ENCODE results near the gene MPP2.
"Not testable (repeated sequence)": the region's sequence is repeated elsewhere in the genome, so short reads cannot be mapped to it uniquely, and the experiment has no call there.

The MPP2 gene

GRCh38 chr17:43907425-43907981 is at the start of gene MPP2:
TSS of gene MPP2 (minus strand) at chr17:43907536. CDS start at chr17:43904460, 3,076 bp downstream.
- no peak for DNase-seq (ENCODE audit: low spot score)

GRCh38 chr17:43956222-43956621 is 48.9 kb upstream of the MPP2 start:
- no peak for DNase-seq (ENCODE audit: low spot score)

DNA sequence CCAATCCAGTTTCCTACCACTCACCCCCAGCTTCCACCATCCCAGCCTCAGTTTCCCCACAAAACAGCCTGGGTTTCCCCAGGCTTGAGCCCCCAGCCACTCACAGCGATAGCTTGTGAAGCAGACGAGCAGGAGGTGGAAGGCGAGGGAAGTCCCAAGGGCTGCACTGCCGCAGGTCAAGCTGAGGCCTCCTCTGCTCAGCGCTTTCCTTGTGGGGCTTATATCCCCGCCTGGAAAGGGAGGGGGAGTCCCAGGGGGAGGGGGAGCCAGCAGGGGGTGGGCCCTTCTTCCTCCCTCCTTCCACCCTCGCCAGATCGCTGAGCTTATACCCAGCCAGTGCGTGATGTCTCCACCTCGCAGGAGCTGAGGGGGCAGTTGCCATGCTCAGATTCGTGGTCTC is 46.4 kb upstream of the MPP2 start, which contains the start of gene PYY:
TSS of gene PYY (minus strand) at position 195 of the 400 bp plus-strand sequence. CDS start 457 bp downstream, outside the sequence.
- no peak for DNase-seq (ENCODE audit: low spot score)

DNA sequence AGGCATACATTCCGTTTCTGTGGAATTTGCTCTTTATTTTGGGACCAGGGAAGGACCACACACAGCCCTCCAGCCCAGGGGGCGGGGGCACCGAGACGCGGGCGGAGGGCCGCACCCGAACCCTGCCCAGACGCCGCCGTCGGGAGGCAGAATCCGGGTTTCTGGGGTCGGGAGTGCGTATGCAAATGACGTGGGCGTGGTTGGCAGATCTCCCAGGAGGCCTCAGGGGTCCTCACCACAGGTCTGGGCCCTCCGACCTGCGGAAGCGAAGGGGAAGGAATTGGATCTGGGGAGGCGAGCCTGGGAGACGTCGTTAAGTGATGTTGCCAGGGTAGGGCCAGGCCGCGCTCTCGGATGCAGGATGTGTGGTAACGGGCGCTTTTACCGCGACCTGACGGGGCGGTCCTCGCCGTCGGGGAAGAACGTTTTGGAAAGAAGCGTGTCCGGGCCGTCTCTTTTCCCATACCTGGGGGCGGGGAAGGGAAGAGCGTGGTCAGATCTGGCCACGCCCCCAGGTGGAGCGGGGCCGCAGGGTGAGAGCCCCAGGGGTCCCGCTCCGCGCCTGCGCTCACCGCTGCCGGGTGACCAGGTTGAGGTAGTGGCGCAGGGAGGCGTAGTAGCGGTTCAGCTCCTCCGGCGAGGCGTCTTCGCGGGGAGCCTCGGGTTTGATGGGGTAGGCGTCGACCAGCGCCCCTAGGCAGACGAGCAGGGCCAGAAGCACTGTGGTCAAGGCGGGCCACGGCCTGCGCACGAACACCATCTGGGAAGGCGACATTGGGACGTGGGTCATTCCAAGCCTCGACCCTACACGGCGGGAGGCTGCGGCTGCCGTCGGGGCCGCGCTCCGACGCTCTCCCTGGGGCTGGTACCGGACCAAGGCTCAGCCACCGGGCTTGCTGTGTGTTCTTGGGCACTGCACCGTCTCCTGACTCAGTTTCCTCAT is 45.7 kb upstream of the MPP2 start:
- DNase-seq (ENCODE audit: low spot score), result no peak

- no peak for DNase-seq (ENCODE audit: low spot score)
These were observed 45.0 kb upstream of the MPP2 start for GRCh38 chr17:43952351-43952723.

DNA sequence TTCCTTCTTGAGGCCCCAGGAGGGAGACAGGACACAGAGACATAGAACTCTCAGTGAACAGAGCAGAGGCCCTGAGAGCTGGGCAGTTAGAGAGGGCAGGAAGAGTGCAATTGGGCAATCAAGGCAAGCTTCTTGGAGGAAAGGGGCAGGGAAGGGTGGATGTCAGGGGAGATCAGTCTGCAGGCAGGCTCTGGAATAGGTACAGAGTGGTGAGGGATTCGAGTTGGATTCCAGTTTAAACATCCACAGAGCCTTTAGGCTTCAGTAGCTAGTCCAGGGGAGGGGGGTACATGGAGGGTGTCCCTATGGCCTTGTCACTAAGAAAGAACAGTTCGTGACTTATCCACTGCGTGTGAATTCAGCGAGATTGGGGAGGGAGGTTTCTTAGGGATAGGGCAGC is 44.4 kb upstream of the MPP2 start:
- no peak for DNase-seq (ENCODE audit: low spot score)

DNA sequence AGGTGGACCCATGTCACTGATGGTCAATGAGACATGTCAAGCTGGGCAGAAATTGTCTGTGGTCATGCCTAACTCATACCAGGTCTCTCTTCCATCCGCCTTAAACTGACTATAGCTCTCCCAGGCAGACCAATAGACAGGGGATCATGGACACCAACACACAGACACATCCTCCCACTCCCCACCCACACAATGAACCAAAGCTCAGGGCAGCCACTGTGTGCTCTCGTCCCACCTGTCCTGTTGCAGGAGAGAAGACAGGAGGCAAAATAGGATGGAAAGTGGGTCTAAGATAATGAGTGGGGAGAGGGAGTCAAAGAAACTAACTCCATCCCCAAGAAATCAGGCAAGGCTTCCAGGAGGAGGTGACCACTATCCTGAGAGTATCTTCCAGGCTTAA is 43.2 kb upstream of the MPP2 start:
- no peak for DNase-seq (ENCODE audit: low spot score)

GRCh38 chr17:43949781-43950180 is 42.4 kb upstream of the MPP2 start:
- DNase-seq (ENCODE audit: low spot score), result no peak

DNA sequence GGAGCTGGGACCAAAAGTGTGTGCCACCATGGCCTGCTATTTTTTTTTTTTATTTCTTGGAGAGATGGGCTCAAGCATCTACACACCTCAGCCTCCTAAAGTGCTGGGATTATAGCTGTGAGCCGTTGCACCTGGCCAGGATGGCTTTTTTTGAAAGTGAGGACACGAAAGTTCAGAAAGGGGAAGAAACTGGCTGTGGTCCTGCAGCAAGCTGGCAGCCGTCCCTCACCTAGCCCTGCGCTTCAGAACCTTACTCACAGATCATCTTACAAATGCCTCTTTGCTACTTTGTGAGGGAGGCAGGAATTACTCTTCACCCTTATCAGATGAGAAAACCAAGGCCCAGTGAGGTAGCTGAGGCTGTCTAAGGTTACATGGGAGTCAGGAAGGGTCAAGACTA is 39.4 kb upstream of the MPP2 start:
- no peak for DNase-seq (ENCODE audit: low spot score)

DNA sequence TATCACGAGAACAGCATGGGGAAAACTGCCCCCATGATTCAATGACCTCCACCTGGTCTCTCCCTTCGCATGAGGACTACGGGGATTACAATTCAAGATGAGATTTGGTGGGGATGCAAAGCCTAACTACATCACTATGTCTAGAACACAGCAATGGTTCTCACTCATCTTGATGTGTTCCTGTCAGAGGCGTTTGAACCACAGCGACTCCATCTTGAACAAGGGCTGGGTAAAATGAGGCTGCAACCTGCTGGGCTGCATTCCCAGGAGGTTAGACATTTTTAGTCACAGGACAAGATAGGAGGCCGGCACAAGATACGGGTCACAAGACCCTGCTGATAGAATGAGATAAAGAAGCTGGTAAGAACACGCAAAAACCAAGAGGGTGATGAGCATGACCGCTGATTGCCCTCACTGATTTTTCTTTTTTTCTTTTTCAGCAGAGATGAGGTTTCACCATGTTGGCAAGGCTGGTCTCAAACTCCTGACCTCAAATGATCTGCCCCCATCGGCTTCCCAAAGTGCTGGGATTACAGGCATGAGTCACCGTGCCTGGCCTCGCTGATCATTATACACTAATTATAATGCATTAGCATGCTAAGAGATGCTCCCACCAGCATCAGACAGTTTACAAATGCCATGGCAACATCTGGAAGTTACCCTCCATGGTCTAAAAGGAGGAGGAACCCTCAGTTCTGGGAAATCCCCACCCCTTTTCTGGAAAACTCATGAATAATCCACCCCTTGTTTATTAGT is 37.9 kb upstream of the MPP2 start:
- no peak for DNase-seq (ENCODE audit: low spot score)

- DNase-seq (ENCODE audit: low spot score), result no peak
These were observed 34.8 kb upstream of the MPP2 start, which contains the start of gene PPY for GRCh38 chr17:43942051-43942685. TSS of gene PPY (minus strand) at chr17:43942476. CDS start at chr17:43941654, 822 bp downstream.

DNA sequence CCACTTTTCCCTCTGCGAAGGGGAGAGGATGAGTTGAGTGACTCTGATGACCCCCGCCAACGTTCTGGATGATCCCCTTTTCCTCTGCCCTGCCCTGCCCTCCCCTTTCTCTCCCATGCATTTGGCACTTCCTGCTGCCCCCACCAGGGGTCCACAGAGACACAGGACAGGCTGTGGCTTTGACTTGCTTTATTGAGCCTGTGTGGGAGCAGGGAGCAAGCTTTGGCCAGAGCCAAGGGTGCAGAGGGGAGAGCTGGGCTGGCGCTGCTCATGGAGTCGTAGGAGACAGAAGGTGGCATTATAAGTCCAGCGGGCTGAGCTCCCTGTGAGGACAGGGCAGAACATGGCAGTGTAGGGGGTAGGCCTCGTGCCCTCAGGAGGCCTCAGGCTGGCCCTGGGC is 33.3 kb upstream of the MPP2 start:
- DNase-seq (ENCODE audit: low spot score), result no peak

GRCh38 chr17:43939886-43940285 is 32.5 kb upstream of the MPP2 start:
- DNase-seq (ENCODE audit: low spot score), result no peak

- not testable (repeated sequence) for DNase-seq (ENCODE audit: low spot score)
These were observed 32.1 kb upstream of the MPP2 start for GRCh38 chr17:43939452-43939851.

DNA sequence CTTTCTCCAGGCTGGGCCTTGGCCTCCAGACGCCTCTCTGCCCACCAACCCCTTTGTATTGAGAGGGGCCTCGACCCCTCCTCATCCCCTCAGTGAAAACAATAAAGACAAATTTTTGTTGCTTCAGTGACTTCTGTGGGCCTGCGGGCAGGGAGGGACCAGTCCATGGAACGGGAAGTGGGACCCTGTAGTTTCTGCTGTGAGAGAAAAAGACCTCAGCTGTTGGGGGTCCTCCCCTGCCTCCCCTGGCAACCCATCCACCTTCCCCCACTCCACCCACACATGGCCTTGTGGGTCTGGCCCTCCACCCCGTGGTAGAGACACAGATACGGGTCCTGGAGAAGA is 31.5 kb upstream of the MPP2 start:
- DNase-seq (ENCODE audit: low spot score), result no peak

DNA sequence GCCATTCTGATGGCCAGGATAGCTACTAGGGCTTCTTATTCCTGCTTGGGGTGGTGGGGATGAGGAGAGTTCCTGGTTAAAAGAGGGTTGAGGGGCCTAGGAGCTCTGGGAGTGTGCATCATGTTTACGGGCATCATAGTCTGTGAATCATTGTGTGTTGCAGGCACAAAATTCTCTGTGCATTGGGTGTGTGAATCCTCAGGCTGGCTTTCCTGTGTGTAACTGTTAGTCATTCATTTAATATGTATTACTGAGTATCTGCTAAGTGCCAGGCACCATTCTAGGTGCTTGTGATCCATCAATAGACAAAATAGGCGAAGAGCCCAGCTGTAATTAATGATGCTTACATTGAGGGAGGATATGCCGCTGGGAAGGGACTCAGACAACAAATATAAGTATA is 29.1 kb upstream of the MPP2 start:
- no peak for DNase-seq (ENCODE audit: low spot score)

GRCh38 chr17:43935926-43936261 is 28.6 kb upstream of the MPP2 start:
- DNase-seq (ENCODE audit: low spot score), result no peak

DNA sequence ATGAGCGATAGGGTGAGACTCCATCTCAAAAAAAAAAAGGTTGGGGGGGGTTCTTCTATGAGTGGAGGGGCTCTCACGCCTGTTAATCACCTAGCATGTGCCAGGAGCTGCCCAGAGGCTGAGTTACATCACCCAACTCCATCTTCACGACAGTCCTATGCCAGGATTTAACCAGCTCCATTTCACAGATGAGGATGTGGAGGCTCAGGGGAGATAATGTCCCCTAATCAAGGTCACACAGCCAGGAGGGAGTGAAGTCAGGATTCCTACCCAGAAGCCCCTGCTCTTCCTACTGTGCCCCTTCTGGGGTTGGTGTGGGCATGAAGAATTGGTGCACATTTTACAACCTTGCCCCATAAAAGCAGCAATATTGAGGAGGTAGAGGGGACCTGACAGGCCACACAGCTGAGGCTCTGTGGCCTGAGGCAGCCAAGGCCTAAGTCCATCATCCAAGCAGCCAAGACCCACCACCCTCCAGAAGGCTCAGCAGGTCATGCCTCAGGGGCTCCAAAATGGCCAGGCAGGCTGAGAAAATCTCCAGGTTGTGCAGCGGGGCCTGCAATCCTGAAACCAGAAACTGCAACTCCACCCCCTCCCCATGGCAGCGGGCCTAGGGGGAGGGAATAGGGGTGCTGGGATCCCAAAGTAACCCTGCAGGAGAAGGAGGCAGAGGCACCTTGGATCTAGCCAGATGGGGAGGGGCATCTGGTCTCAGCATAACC is 28.0 kb upstream of the MPP2 start:
- DNase-seq (ENCODE audit: low spot score), result no peak

DNA sequence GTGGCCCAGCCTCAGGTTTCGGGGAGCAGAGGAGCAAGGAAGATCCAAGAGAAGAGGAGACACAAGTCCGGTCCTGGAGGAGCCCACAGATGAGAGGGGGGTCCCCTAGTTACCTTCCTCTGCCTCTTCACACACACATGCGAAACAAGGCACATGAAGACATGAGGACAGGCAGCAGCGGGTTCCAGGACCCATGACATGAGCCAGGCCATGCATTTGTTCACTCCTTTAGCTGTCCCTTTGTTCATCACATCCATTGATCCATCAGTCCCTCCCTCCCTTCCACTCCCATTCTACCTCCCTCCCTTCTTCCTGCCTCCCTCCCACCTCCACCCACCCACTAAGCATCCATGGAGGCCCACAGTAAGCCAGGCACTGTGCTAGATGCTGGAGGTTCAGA is 25.6 kb upstream of the MPP2 start:
- DNase-seq (ENCODE audit: low spot score), result no peak

- no peak for DNase-seq (ENCODE audit: low spot score)
These were observed 25.0 kb upstream of the MPP2 start for GRCh38 chr17:43932357-43932756.

- DNase-seq (ENCODE audit: low spot score), result no peak
These were observed 23.8 kb upstream of the MPP2 start for GRCh38 chr17:43931062-43931571.

GRCh38 chr17:43928609-43929008 is 21.3 kb upstream of the MPP2 start:
- no peak for DNase-seq (ENCODE audit: low spot score)

Data from hematopoietic multipotent progenitor cell treated with erythropoietin and hydrocortisone succinate and interleukin-3 and kit ligand, for 17 days (in vitro differentiated cells).